IMR-90 (cell line): Measurements from ENCODE around the gene GLIPR1. TPM values are rescaled to one million over a fixed set of nuclear protein-coding genes. Genes with fewer than 3 reads are reported as not detected.
A peak's percentile ranks its signal among the peaks of the same experiment; 100 is the strongest.

ENCODE experiments used
- ATAC-seq: fragments of 200-7000 bp; cut with Tn5 transposase; 2 replicates; pipeline ENCODE4 v1.9.1; 2020; ENCODE audit warnings: low read depth, mild to moderate bottlenecking, moderate library complexity
- BruUV-seq: library from RNA; stranded (reverse); fragments of 400-500 nt; replicated peaks from 2 replicates; lab custom pipeline; 2021; lab: Mats Ljungman, UMichigan
- CTCF ChIA-PET: fragments of 300-600 bp; formaldehyde crosslinking; extraction: SDS; loops from one replicate; lab custom pipeline; 2021; ENCODE audit warnings: antibody characterized with exemption; lab: Yijun Ruan, JAX
- POLR2A ChIA-PET: fragments of 300-600 bp; sonication (Branson Sonifier 250); formaldehyde crosslinking; loops from one replicate; lab custom pipeline; 2022; ENCODE audit warnings: antibody characterized with exemption; ENCODE audit not compliant: unreplicated experiment; lab: Charles Lee
- DNase-seq: peaks from one replicate; pipeline ENCODE4 v3.0.0; 2013
- H2AFZ ChIP-seq: replicated peaks from 2 replicates; pipeline ENCODE3; 2013; ENCODE audit warnings: low read length, mild to moderate bottlenecking; ENCODE audit not compliant: poor library complexity
- H2AK5ac ChIP-seq: 2 replicates; pipeline ENCODE4 v1.6.1; 2013; ENCODE audit warnings: low read depth, low read length, inconsistent platforms
- H2AK9ac ChIP-seq: replicated peaks from 2 replicates; pipeline ENCODE3; 2013; ENCODE audit warnings: mild to moderate bottlenecking, low read depth, low read length, moderate library complexity; ENCODE audit not compliant: poor library complexity
- H2BK120ac ChIP-seq: 2 replicates; pipeline ENCODE4 v1.6.1; 2013; ENCODE audit warnings: low read depth, low read length, inconsistent platforms
- H2BK15ac ChIP-seq: 3 replicates; pipeline ENCODE4 v1.6.1; 2013; ENCODE audit warnings: low read depth, low read length, inconsistent platforms
- H2BK20ac ChIP-seq: 2 replicates; pipeline ENCODE4 v1.6.1; 2013; ENCODE audit warnings: low read depth, mild to moderate bottlenecking, inconsistent platforms, low read length, moderate library complexity
- H2BK5ac ChIP-seq: 2 replicates; pipeline ENCODE4 v1.6.1; 2013; ENCODE audit warnings: mild to moderate bottlenecking, low read depth, low read length, inconsistent platforms; ENCODE audit not compliant: poor library complexity, severe bottlenecking
- H3K14ac ChIP-seq: replicated peaks from 2 replicates; pipeline ENCODE4 v1.6.1; 2013; ENCODE audit warnings: low read depth, low read length, inconsistent platforms
- H3K18ac ChIP-seq: 2 replicates; pipeline ENCODE4 v1.6.1; 2013; ENCODE audit warnings: low read depth, low read length, control low read depth
- H3K23ac ChIP-seq: 2 replicates; pipeline ENCODE4 v1.6.1; 2013; ENCODE audit warnings: low read depth, low read length, inconsistent platforms
- H3K27ac ChIP-seq: 2 replicates; pipeline ENCODE4 v1.5.1; 2013; ENCODE audit warnings: mild to moderate bottlenecking, control low read depth, low read length; ENCODE audit not compliant: insufficient read depth
- H3K27me3 ChIP-seq: 2 replicates; pipeline ENCODE4 v1.6.1; 2013; ENCODE audit warnings: low read length; ENCODE audit not compliant: control insufficient read depth, insufficient read depth
- H3K36me3 ChIP-seq: 2 replicates; pipeline ENCODE4 v1.6.1; 2013; ENCODE audit warnings: low read length, mixed read lengths; ENCODE audit not compliant: control insufficient read depth, insufficient read depth
- H3K4ac ChIP-seq: 2 replicates; pipeline ENCODE4 v1.6.1; 2013; ENCODE audit warnings: low read depth, low read length, inconsistent platforms
- H3K4me1 ChIP-seq: 2 replicates; pipeline ENCODE4 v1.6.1; 2013; ENCODE audit warnings: low read length, mixed read lengths; ENCODE audit not compliant: control insufficient read depth, insufficient read depth
- H3K4me2 ChIP-seq: 2 replicates; pipeline ENCODE4 v1.6.1; 2013; ENCODE audit warnings: low read depth, mild to moderate bottlenecking, control low read depth, low read length, moderate library complexity
- H3K4me3 ChIP-seq: 2 replicates; pipeline ENCODE4 v1.5.1; 2013; ENCODE audit warnings: low read depth, mild to moderate bottlenecking, control low read depth, low read length, moderate library complexity; ENCODE audit not compliant: insufficient read depth
- H3K56ac ChIP-seq: 2 replicates; pipeline ENCODE4 v1.6.1; 2013; ENCODE audit warnings: low read length, inconsistent platforms; ENCODE audit not compliant: insufficient read depth; ENCODE audit errors: extremely low read depth
- H3K79me1 ChIP-seq, 2 experiments: 2 replicates each; pipeline ENCODE4 v1.6.1; 2013; ENCODE audit warnings: low read length in 2 of 2, inconsistent platforms in 1 of 2, low read depth in 1 of 2
- H3K9ac ChIP-seq: 2 replicates; pipeline ENCODE4 v1.6.1; 2013; ENCODE audit warnings: low read depth, low read length, control low read depth
- H3K9me1 ChIP-seq: 2 replicates; pipeline ENCODE4 v1.6.1; 2013; ENCODE audit warnings: low read length, inconsistent platforms; ENCODE audit not compliant: insufficient read depth
- H3K9me3 ChIP-seq: 2 replicates; pipeline ENCODE4 v1.6.1; 2013; ENCODE audit warnings: low read length; ENCODE audit not compliant: control insufficient read depth, insufficient read depth
- H4K20me1 ChIP-seq: 2 replicates; pipeline ENCODE4 v1.6.1; 2013; ENCODE audit warnings: low read length, inconsistent platforms; ENCODE audit not compliant: insufficient read depth
- H4K5ac ChIP-seq: 2 replicates; pipeline ENCODE4 v1.6.1; 2013; ENCODE audit warnings: mild to moderate bottlenecking, low read depth, low read length, control low read depth
- H4K8ac ChIP-seq, 2 experiments: 2 replicates each; pipeline ENCODE4 v1.6.1; 2013; ENCODE audit warnings: low read depth in 2 of 2, low read length in 2 of 2, control low read depth in 1 of 2, inconsistent platforms in 1 of 2
- H4K91ac ChIP-seq: 2 replicates; pipeline ENCODE4 v1.6.1; 2013; ENCODE audit warnings: low read depth, low read length, inconsistent platforms; ENCODE audit not compliant: insufficient read depth
- BHLHE40 ChIP-seq: fragments of 150-350 bp; IDR thresholded peaks from 2 replicates; pipeline ENCODE4 v1.6.1; 2016; ENCODE audit warnings: mild to moderate bottlenecking, low read depth, low read length
- CEBPB ChIP-seq: IDR thresholded peaks from 2 replicates; pipeline ENCODE4 v1.6.1; 2012; ENCODE audit warnings: low read depth, low read length, improper control_type of control experiment
- MAFK ChIP-seq: IDR thresholded peaks from 2 replicates; pipeline ENCODE4 v1.6.1; 2012; ENCODE audit warnings: low read depth, low read length, improper control_type of control experiment
- MAZ ChIP-seq: IDR thresholded peaks from 2 replicates; pipeline ENCODE4 v1.6.1; 2012; ENCODE audit warnings: low read depth, mild to moderate bottlenecking, low read length, improper control_type of control experiment, moderate library complexity, borderline replicate concordance
- POLR2A ChIP-seq: IDR thresholded peaks from 2 replicates; pipeline ENCODE4 v1.6.1; 2012; ENCODE audit warnings: mild to moderate bottlenecking, low read depth, low read length
- RAD21 ChIP-seq: IDR thresholded peaks from 2 replicates; pipeline ENCODE4 v1.6.1; 2012; ENCODE audit warnings: low read length, improper control_type of control experiment
- SMC3 ChIP-seq: fragments of 150-350 bp; IDR thresholded peaks from 2 replicates; pipeline ENCODE4 v1.6.1; 2016; ENCODE audit warnings: low read depth, mild to moderate bottlenecking, antibody characterized with exemption, low read length, moderate library complexity
- WGBS, 2 experiments: methylation state at CpG; one replicate each; pipeline versions ENCODE4 v1.1.5 to v1.1.7; 2013; ENCODE audit warnings: missing lambda C conversion rate in 2 of 2; ENCODE audit not compliant: insufficient read length in 1 of 2; ENCODE audit errors: extremely low coverage in 2 of 2; 5-methylcytosine and 5-hydroxymethylcytosine counted together
- dilution Hi-C: fragments of 300-500 bp; cut with HindIII; formaldehyde crosslinking; loops from one replicate; pipeline ENCODE4 v1.14.3; 2018; ENCODE audit warnings: low sequenced_read_pairs; ENCODE audit not compliant: unreplicated experiment
- in situ Hi-C: fragments of 300-500 bp; cut with MboI; formaldehyde crosslinking; loops from 3 replicates; pipeline ENCODE4 v1.14.3; 2019; ENCODE audit warnings: low sequenced_read_pairs, inconsistent platforms, mixed read lengths
- intact Hi-C: fragments of 100-400 bp; cut with micrococcal nuclease; formaldehyde crosslinking; loops from 2 replicates; pipeline ENCODE4 v1.10.0; 2022
- polyA plus RNA-seq, 3 experiments: library from polyadenylated mRNA; depleted of rRNA; stranded (reverse); fragments of >200 nt; gene quantifications; 2 replicates each; pipeline ENCODE4 v1.2.3, GENCODE V29; 2012; ENCODE audit warnings: low replicate concordance in 1 of 3
- total RNA-seq: library from RNA; depleted of rRNA; stranded (reverse); fragments of >200 nt; gene quantifications from 2 replicates; pipeline ENCODE4 v1.2.3, GENCODE V29; 2012
- TF ChIP-seq, protein P1 (sequence below): fragments of 150-350 bp; IDR thresholded peaks from 2 replicates; pipeline ENCODE4 v1.6.1; 2017; ENCODE audit warnings: mild to moderate bottlenecking, antibody characterized with exemption, low read length, low read depth
- TF ChIP-seq, protein P2 (sequence below): conservative IDR thresholded peaks from 2 replicates; pipeline ENCODE4 v1.5.1; 2012; ENCODE audit warnings: mild to moderate bottlenecking, low read depth, low read length, improper control_type of control experiment

The GLIPR1 gene
- total and polyA plus RNA-seq, 2 of the 4 experiments (the other 2 are of a cell fraction), result 268 to 327 TPM

DNA sequence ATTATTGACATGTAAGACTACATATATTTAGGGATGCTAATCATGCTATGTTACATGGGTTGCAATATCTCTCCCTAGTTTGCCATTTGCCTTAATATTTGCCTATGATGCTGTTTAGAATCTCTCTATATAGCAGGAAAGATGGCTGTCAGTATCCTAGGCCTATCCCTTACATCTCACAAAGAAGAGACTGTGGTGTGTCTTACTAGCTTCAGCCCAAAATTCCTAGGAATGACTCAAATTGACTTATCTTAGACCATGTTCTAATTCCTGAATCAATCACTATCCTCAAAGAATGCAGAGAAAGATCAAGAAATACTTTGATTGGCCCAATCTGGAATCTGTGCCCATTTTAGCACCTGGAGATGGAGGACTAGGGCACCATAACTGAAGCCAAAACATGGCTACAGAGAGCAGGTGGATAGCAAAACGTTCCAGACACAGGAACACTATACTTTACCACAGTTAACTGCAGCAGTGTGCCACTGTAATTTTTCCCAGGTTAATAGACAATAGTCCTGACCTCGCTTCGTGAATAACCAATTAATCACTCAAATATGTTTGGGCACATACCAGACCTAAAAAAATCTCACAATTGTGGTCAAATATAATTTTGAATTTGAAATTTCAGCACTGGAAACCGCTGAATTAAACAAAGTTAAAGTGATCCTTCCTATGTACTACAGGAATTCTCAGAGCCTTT is 32.7 kb upstream of the GLIPR1 start:
- H4K8ac ChIP-seq, result peak overlapping the region in 1 of 2 experiments; percentile 53; a peak in 2 of 4 replicates
- no peak overlapping the region; the same call in 1 of the 2 replicates for H3K18ac ChIP-seq
- H2AK5ac ChIP-seq, result peak overlapping the region; percentile 77; the same call in 1 of the 2 replicates
- no peaks in the 10 kb centered on the region for H3K36me3 ChIP-seq
- no peak overlapping the region for H3K23ac ChIP-seq
- no peak overlapping the region for H3K4me2 ChIP-seq
- no peak overlapping the region for H3K4ac ChIP-seq
- no peaks in the 10 kb centered on the region for H3K9me3 ChIP-seq
- H3K9me1 ChIP-seq, result no peaks in the 10 kb centered on the region; the same call in 1 of the 2 replicates
- H4K91ac ChIP-seq, result peak overlapping the region; percentile 20; the same call in 1 of the 2 replicates
- no peak overlapping the region for H2AFZ ChIP-seq
- H3K79me1 ChIP-seq, result no peaks in the 10 kb centered on the region
- no TSS peak for BruUV-seq
- no CpG with 5 or more reads among the region's 4 CpGs for WGBS, 2 experiments
- POLR2A ChIA-PET, result no interaction called here
- in situ Hi-C loops (no loop called here), intact Hi-C loops (no loop called here), dilution Hi-C loops (no loop called here)
- peaks cover 3% of the 10 kb centered on the region; the same call in 1 of the 2 replicates for H3K4me1 ChIP-seq
- no peak overlapping the region for H3K9ac ChIP-seq
- H2BK5ac ChIP-seq, result no peak overlapping the region
- H3K14ac ChIP-seq, result peak overlapping the region; percentile 17; the same call in 1 of the 2 replicates
- H2BK20ac ChIP-seq, result peak overlapping the region; percentile 50; the same call in 1 of the 2 replicates
- no peak overlapping the region for H4K5ac ChIP-seq
- H3K4me3 ChIP-seq, result no peak overlapping the region
- H2BK15ac ChIP-seq, result no peak overlapping the region
- peak; percentile 26 for DNase-seq
- no peak overlapping the region for H2AK9ac ChIP-seq
- no peak overlapping the region for H3K27ac ChIP-seq
- H3K56ac ChIP-seq, result no peak overlapping the region
- H3K27me3 ChIP-seq, result no peaks in the 10 kb centered on the region
- H4K20me1 ChIP-seq, result no peaks in the 10 kb centered on the region
- CTCF ChIA-PET, result no interaction called here
- H2BK120ac ChIP-seq, result peak overlapping the region; percentile 51
- no peak for ATAC-seq
- TF ChIP-seq, protein P1, sequence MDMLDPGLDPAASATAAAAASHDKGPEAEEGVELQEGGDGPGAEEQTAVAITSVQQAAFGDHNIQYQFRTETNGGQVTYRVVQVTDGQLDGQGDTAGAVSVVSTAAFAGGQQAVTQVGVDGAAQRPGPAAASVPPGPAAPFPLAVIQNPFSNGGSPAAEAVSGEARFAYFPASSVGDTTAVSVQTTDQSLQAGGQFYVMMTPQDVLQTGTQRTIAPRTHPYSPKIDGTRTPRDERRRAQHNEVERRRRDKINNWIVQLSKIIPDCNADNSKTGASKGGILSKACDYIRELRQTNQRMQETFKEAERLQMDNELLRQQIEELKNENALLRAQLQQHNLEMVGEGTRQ, result no peak
- TF ChIP-seq MAZ (no peak), CEBPB (no peak), POLR2A (no peak), MAFK (no peak), SMC3 (no peak), BHLHE40 (no peak), RAD21 (no peak)
- TF ChIP-seq, protein P2, sequence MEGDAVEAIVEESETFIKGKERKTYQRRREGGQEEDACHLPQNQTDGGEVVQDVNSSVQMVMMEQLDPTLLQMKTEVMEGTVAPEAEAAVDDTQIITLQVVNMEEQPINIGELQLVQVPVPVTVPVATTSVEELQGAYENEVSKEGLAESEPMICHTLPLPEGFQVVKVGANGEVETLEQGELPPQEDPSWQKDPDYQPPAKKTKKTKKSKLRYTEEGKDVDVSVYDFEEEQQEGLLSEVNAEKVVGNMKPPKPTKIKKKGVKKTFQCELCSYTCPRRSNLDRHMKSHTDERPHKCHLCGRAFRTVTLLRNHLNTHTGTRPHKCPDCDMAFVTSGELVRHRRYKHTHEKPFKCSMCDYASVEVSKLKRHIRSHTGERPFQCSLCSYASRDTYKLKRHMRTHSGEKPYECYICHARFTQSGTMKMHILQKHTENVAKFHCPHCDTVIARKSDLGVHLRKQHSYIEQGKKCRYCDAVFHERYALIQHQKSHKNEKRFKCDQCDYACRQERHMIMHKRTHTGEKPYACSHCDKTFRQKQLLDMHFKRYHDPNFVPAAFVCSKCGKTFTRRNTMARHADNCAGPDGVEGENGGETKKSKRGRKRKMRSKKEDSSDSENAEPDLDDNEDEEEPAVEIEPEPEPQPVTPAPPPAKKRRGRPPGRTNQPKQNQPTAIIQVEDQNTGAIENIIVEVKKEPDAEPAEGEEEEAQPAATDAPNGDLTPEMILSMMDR, result no peak
